Measurements from ENCODE around the gene IKZF2. TPM values are rescaled to one million over a fixed set of nuclear protein-coding genes. Genes with fewer than 3 reads are reported as not detected.

The IKZF2 gene
- total RNA-seq, 1 donor from 2014 or later, result 4.4 TPM

DNA sequence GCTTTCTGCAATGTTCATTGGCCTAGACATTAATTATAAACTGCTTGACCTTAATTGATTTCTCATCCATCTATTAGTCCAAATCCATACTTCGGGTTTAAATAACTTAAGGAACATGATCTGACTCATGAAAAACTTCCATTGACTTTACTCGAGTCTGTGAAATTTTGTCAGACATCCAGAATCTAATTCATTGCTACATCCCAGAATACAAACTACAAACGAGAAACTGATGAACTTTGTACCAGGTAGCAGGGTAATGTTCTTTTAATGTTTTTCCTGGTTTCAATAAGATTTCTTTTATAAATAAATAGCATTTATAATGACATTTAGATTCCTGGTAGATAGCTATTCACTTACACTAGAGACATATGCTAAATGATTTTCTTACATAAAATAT is 36.0 kb upstream of the IKZF2 start:
- no peak for DNase-seq (ENCODE audit: low read depth)
- Histone ChIP-seq H3K36me3 (ENCODE audit: control insufficient read depth, insufficient read depth, low read length) (no peaks in the 10 kb centered on the region), H3K4me3 (ENCODE audit: low read depth, low read length) (no peak overlapping the region), H3K27me3 (ENCODE audit: control insufficient read depth, insufficient read depth, low read length) (no peaks in the 10 kb centered on the region)
- TF ChIP-seq, protein P1, sequence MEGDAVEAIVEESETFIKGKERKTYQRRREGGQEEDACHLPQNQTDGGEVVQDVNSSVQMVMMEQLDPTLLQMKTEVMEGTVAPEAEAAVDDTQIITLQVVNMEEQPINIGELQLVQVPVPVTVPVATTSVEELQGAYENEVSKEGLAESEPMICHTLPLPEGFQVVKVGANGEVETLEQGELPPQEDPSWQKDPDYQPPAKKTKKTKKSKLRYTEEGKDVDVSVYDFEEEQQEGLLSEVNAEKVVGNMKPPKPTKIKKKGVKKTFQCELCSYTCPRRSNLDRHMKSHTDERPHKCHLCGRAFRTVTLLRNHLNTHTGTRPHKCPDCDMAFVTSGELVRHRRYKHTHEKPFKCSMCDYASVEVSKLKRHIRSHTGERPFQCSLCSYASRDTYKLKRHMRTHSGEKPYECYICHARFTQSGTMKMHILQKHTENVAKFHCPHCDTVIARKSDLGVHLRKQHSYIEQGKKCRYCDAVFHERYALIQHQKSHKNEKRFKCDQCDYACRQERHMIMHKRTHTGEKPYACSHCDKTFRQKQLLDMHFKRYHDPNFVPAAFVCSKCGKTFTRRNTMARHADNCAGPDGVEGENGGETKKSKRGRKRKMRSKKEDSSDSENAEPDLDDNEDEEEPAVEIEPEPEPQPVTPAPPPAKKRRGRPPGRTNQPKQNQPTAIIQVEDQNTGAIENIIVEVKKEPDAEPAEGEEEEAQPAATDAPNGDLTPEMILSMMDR (IDR thresholded peaks at IDR 0.05; ENCODE audit: insufficient read depth, low read length, poor library complexity, severe bottlenecking), result no peak

DNA sequence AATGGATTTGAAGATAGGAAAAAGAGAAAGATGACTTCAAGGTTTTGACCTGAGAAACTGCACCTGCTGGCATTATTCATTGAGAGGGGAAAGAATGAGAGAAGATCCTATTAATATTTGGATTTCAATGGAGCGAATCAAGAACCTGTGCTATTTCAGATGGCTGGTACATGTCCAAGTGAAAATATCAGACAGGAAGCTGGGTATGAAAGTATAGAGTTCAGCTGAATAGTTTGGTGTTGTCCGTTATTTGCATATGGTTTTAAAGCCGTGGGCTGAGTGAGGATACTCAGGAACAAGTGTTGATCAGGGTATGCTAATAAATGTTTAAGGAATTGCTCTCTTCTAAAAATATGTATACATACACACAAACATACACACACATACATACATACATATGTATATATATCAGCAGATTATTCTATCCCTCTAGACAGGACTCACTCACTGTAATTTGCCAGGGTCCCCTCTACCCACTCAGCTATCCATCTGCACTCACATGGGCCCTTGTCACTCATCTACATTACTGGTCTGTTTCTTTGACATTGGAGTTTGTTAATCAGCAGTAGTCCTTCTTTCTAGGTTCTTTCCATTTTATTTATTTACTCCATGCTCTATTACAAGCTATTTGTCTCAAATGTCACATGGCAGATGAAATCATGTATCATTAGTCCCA is 33.9 kb upstream of the IKZF2 start:
- TF ChIP-seq, protein P1 (IDR thresholded peaks at IDR 0.05; ENCODE audit: insufficient read depth, low read length, poor library complexity, severe bottlenecking), result no peak
- H3K36me3 ChIP-seq (ENCODE audit: control insufficient read depth, insufficient read depth, low read length), result no peaks in the 10 kb centered on the region
- H3K27me3 ChIP-seq (ENCODE audit: control insufficient read depth, insufficient read depth, low read length), result no peaks in the 10 kb centered on the region
- no peak overlapping the region for H3K4me3 ChIP-seq (ENCODE audit: low read depth, low read length)
- no peak for DNase-seq (ENCODE audit: low read depth)

DNA sequence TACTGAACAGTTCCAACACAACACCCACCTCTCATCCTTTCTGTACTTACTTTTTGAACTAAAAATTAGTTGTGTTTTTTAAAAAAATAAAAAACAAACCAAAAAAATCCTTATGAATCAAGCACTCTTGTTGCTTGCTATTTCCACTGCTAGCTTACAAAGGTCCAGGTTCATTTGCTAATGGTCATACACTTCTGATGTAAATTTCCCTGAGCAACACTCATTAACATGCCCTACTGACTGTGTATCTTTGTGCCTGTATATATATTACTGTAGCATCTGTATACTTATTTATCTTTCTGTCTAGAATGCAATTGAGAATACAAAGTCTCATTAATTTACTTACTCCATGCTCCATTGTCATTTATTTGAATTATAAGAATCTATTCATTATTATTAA is 30.3 kb upstream of the IKZF2 start:
- Histone ChIP-seq H3K27me3 (ENCODE audit: control insufficient read depth, insufficient read depth, low read length) (no peaks in the 10 kb centered on the region), H3K4me3 (ENCODE audit: low read depth, low read length) (no peak overlapping the region), H3K36me3 (ENCODE audit: control insufficient read depth, insufficient read depth, low read length) (no peaks in the 10 kb centered on the region)
- TF ChIP-seq, protein P1 (IDR thresholded peaks at IDR 0.05; ENCODE audit: insufficient read depth, low read length, poor library complexity, severe bottlenecking), result no peak
- DNase-seq (ENCODE audit: low read depth), result no peak

DNA sequence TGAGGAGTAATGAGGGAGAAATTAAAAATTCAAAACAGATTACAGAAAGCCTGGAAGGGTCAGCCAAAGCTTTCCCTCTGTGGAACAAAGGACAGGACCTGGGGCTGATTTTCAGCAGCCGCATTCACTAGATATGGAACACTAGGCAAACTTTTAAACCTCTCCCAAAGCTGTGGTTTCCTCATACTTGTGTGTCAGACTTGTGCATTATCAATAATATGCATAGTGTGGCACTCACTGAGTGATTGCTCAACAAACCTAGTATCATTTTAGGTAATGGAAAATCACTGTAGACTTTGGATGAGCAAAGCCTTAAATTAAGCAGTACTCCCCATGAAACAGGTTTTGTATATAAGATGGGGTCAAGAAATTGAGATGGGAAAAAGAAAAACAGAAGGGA is 26.3 kb upstream of the IKZF2 start:
- H3K4me3 ChIP-seq (ENCODE audit: low read depth, low read length), result no peak overlapping the region
- TF ChIP-seq, protein P1 (IDR thresholded peaks at IDR 0.05; ENCODE audit: insufficient read depth, low read length, poor library complexity, severe bottlenecking), result no peak
- H3K27me3 ChIP-seq (ENCODE audit: control insufficient read depth, insufficient read depth, low read length), result no peaks in the 10 kb centered on the region
- no peak for DNase-seq (ENCODE audit: low read depth)
- H3K36me3 ChIP-seq (ENCODE audit: control insufficient read depth, insufficient read depth, low read length), result no peaks in the 10 kb centered on the region

DNA sequence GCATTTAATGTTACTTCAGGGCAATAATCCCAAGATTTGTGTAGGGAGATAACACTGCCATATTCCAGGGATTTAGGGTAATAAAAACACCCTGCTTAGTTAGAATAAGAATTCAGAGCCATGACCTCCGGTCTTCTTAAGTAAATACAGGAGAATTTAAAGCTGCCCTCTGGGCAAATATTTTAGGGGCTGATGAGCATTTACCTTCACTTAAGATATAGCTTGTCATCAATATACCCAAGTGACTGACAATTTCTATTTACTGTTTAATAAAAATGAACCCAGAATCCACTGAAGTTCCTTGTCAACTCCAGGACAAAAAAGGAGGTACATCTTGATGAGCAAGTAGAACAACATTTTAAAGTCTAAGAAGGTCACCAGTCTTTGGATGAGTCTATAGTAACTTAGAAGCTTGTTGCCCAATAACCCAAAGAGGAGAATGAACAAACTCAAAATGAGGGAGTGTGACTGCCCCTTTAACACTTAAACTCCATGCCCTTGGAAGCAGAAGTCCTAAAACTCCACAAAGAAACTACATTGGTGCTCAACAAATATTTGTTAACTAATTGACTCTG is 24.3 kb upstream of the IKZF2 start:
- Histone ChIP-seq H3K36me3 (ENCODE audit: control insufficient read depth, insufficient read depth, low read length) (no peaks in the 10 kb centered on the region), H3K27me3 (ENCODE audit: control insufficient read depth, insufficient read depth, low read length) (no peaks in the 10 kb centered on the region), H3K4me3 (ENCODE audit: low read depth, low read length) (no peak overlapping the region)
- TF ChIP-seq, protein P1 (IDR thresholded peaks at IDR 0.05; ENCODE audit: insufficient read depth, low read length, poor library complexity, severe bottlenecking), result no peak
- DNase-seq (ENCODE audit: low read depth), result no peak

DNA sequence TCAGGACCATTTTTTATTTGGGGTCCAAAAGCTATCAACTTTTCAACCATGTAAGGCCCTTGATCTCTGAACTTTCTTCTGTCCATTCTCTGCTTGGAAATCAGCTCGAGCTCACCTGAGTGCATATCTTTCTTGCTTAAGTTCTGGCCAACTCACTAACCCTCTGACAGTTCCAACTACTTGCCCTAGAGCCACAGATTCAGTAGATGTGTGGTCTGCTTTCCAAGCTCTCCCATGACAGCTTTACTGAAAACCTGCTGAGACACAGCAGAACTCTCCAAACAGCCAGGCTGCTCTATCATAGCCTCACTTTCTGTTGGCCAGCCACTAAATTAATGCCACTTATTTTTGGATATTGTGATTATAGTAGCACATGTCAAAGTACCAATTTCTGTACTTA is 21.2 kb upstream of the IKZF2 start:
- TF ChIP-seq, protein P1 (IDR thresholded peaks at IDR 0.05; ENCODE audit: insufficient read depth, low read length, poor library complexity, severe bottlenecking), result no peak
- Histone ChIP-seq H3K27me3 (ENCODE audit: control insufficient read depth, insufficient read depth, low read length) (no peaks in the 10 kb centered on the region), H3K4me3 (ENCODE audit: low read depth, low read length) (no peak overlapping the region), H3K36me3 (ENCODE audit: control insufficient read depth, insufficient read depth, low read length) (no peaks in the 10 kb centered on the region)
- no peak for DNase-seq (ENCODE audit: low read depth)

Data from kidney epithelial cell (primary cell).